HepG2 (cell line): Measurements from ENCODE around the gene POLR3E. TPM values are rescaled to one million over a fixed set of nuclear protein-coding genes. Genes with fewer than 3 reads are reported as not detected.
"Not testable (repeated sequence)": the region's sequence is repeated elsewhere in the genome, so short reads cannot be mapped to it uniquely, and the experiment has no call there.

Experiments used
- ARNT2 ChIP-seq: sonication (generic); formaldehyde crosslinking; IDR thresholded peaks from 2 replicates; pipeline ENCODE4 v1.8.0; 2022; ENCODE audit warnings: mild to moderate bottlenecking, low read depth, missing genetic modification reagents, moderate library complexity
- CC2D1A ChIP-seq: sonication (generic); formaldehyde crosslinking; IDR thresholded peaks from 2 replicates; pipeline ENCODE4 v1.8.1; 2023; ENCODE audit warnings: mild to moderate bottlenecking, missing genetic modification reagents
- CREB1 ChIP-seq, 2 experiments: fragments of 450-650 bp in 1 of 2; IDR thresholded peaks; 2 replicates each; pipeline ENCODE4 v1.6.1; 2016 to 2017; ENCODE audit warnings: control low read depth in 1 of 2, mild to moderate bottlenecking in 1 of 2, missing compliant biosample characterization in 1 of 2, missing genetic modification characterization in 1 of 2
- ELF3 ChIP-seq: IDR thresholded peaks from 2 replicates; pipeline ENCODE4 v1.6.1; 2016; ENCODE audit warnings: missing genetic modification reagents, missing compliant biosample characterization
- FOSL1 ChIP-seq: sonication (generic); formaldehyde crosslinking; IDR thresholded peaks from 2 replicates; pipeline ENCODE4 v1.9.0; 2021; ENCODE audit warnings: missing genetic modification reagents, borderline replicate concordance
- FOXA3 ChIP-seq: IDR thresholded peaks from 2 replicates; pipeline ENCODE4 v1.6.1; 2016; ENCODE audit warnings: missing genetic modification reagents, missing compliant biosample characterization
- GLI4 ChIP-seq: sonication (generic); formaldehyde crosslinking; IDR thresholded peaks from 2 replicates; pipeline ENCODE4 v1.5.1; 2020; ENCODE audit warnings: missing genetic modification reagents, mild to moderate bottlenecking, moderate library complexity, borderline replicate concordance
- MED1 ChIP-seq: sonication (generic); formaldehyde crosslinking; IDR thresholded peaks from 2 replicates; pipeline ENCODE4 v1.4.0; 2020; ENCODE audit warnings: missing genetic modification reagents
- NR2F6 ChIP-seq, 2 experiments: IDR thresholded peaks; 2 replicates each; pipeline ENCODE4 v1.6.1; 2016; ENCODE audit warnings: antibody characterized with exemption in 1 of 2, mild to moderate bottlenecking in 1 of 2
- PRPF4 ChIP-seq: fragments of 200-400 bp; formaldehyde crosslinking; IDR thresholded peaks from 2 replicates; pipeline ENCODE4 v1.6.1; 2016; ENCODE audit warnings: low read length, low read depth; ENCODE audit not compliant: poor library complexity, severe bottlenecking
- SAP130 ChIP-seq: IDR thresholded peaks from 2 replicates; pipeline ENCODE4 v1.6.1; 2016; ENCODE audit warnings: low read depth
- SMARCC2 ChIP-seq: fragments of 450-650 bp; IDR thresholded peaks from 2 replicates; pipeline ENCODE4 v1.6.1; 2017; ENCODE audit warnings: antibody characterized with exemption, mild to moderate bottlenecking
- SOX13 ChIP-seq, 3 experiments: fragments of 450-650 bp in 1 of 3; sonication (generic) in 1 of 3; formaldehyde crosslinking in 1 of 3; IDR thresholded peaks in 2 of 3; conservative IDR thresholded peaks in 1 of 3; 2 replicates each; pipeline versions ENCODE4 v1.5.0 to v1.6.1; 2016 to 2020; ENCODE audit warnings: antibody characterized with exemption in 1 of 3, mild to moderate bottlenecking in 1 of 3, missing compliant biosample characterization in 1 of 3, missing genetic modification reagents in 1 of 3, moderate library complexity in 1 of 3
- TBX2 ChIP-seq: sonication (generic); formaldehyde crosslinking; IDR thresholded peaks from 2 replicates; pipeline ENCODE4 v1.5.0; 2020; ENCODE audit warnings: missing genetic modification reagents, mild to moderate bottlenecking, borderline replicate concordance
- ZFP41 ChIP-seq: sonication (generic); formaldehyde crosslinking; IDR thresholded peaks from 2 replicates; pipeline ENCODE4 v1.4.0; 2020; ENCODE audit warnings: mild to moderate bottlenecking, missing genetic modification reagents, borderline replicate concordance
- ZMYM4 ChIP-seq: sonication (generic); formaldehyde crosslinking; IDR thresholded peaks from 2 replicates; pipeline ENCODE4 v1.8.1; 2023; ENCODE audit warnings: mild to moderate bottlenecking, missing genetic modification reagents
- ZNF121 ChIP-seq: sonication (generic); formaldehyde crosslinking; IDR thresholded peaks from 2 replicates; pipeline ENCODE4 v1.5.0; 2020; ENCODE audit warnings: mild to moderate bottlenecking, missing genetic modification reagents
- ZNF772 ChIP-seq: sonication (generic); formaldehyde crosslinking; IDR thresholded peaks from 2 replicates; pipeline ENCODE4 v1.5.0; 2020; ENCODE audit warnings: mild to moderate bottlenecking, missing genetic modification reagents
- polyA plus RNA-seq, 8 experiments: library from polyadenylated mRNA; depleted of rRNA in 3 of 8; stranded (reverse) in 7 of 8; unstranded in 1 of 8; fragments of >200 nt; fragmentation: Illumina TruSeq in 4 of 8; extraction: Trizol in 4 of 8; gene quantifications; 2 replicates each; pipeline versions ENCODE4 v1.2.1 to v1.2.3, GENCODE V29; 2011 to 2016; ENCODE audit warnings: low read depth in 4 of 8, missing spikeins in 1 of 8, mixed read lengths in 1 of 8; ENCODE audit not compliant: insufficient read depth in 1 of 8
- total RNA-seq, 5 experiments: library from RNA; depleted of rRNA; stranded (reverse); fragments of >200 nt; fragmentation: Illumina TruSeq; extraction: Trizol; gene quantifications; 2 replicates each; pipeline ENCODE4 v1.2.3, GENCODE V29; 2016; ENCODE audit warnings: low read depth in 1 of 5
- TF ChIP-seq, protein P1 (sequence below): sonication (generic); formaldehyde crosslinking; IDR thresholded peaks from 2 replicates; pipeline ENCODE4 v1.4.0; 2020; ENCODE audit warnings: mild to moderate bottlenecking, missing genetic modification reagents, borderline replicate concordance
- TF ChIP-seq, protein P2 (sequence below): sonication (generic); formaldehyde crosslinking; IDR thresholded peaks from 2 replicates; pipeline ENCODE4 v1.4.0; 2020; ENCODE audit warnings: missing genetic modification reagents

POLR3E gene
- total and polyA plus RNA-seq, 2 of the 13 experiments (the other 11 are each of a cell fraction or from before 2014, with no cell fraction given), result 135 to 262 TPM

DNA sequence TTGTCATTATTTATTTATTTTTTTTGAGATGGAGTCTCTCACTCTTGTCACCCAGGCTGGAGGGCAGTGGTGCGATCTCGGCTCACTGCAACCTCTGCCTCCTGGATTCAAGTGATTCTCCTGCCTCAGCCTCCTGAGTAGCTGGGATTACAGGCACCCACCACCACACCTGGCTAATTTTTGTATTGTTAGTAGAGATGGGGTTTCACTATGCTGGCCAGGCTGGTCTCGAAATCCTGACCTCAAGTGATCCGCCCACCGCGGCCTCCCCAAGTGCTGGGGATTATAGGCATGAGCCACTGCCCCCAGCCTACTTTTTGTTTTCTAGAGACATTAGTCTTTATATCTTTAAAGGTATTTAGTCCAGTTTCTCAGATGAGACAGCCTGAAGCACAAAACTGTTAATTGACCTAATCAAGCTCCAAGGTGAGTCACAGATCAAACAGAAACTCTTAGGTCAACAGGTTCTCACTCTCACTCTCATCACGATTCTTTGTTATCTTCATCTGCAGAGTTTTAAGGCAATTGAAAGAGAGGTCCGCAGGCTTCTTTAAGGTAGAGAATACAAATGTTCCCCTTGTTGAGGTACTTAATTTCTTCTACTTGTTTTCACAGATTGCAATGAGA, 71.1 kb downstream of the POLR3E start (continued):
- TF ChIP-seq ARNT2 (CRISPR knock-in tag), result 0 out of 2 replicates have a peak, but pooled peaks have one; percentile 29
- not testable (repeated sequence) for TF ChIP-seq SOX13 (IDR thresholded peaks at IDR 0.05); NR2F6 (CRISPR knock-in tag; IDR thresholded peaks at IDR 0.05); CREB1 (IDR thresholded peaks at IDR 0.05)
- peak in 1 of 2 experiments; percentile 47; a peak in 1 of 4 replicates for TF ChIP-seq SOX13 (CRISPR knock-in tag; conservative IDR thresholded peaks at IDR 0.05 in 1 of 2, IDR thresholded peaks at IDR 0.05 in 1 of 2)
- peak; percentile 45 for TF ChIP-seq PRPF4
- TF ChIP-seq NR2F6 (IDR thresholded peaks at IDR 0.05), result 0 out of 2 replicates have a peak, but pooled peaks have one; percentile 22
- TF ChIP-seq, protein P1, sequence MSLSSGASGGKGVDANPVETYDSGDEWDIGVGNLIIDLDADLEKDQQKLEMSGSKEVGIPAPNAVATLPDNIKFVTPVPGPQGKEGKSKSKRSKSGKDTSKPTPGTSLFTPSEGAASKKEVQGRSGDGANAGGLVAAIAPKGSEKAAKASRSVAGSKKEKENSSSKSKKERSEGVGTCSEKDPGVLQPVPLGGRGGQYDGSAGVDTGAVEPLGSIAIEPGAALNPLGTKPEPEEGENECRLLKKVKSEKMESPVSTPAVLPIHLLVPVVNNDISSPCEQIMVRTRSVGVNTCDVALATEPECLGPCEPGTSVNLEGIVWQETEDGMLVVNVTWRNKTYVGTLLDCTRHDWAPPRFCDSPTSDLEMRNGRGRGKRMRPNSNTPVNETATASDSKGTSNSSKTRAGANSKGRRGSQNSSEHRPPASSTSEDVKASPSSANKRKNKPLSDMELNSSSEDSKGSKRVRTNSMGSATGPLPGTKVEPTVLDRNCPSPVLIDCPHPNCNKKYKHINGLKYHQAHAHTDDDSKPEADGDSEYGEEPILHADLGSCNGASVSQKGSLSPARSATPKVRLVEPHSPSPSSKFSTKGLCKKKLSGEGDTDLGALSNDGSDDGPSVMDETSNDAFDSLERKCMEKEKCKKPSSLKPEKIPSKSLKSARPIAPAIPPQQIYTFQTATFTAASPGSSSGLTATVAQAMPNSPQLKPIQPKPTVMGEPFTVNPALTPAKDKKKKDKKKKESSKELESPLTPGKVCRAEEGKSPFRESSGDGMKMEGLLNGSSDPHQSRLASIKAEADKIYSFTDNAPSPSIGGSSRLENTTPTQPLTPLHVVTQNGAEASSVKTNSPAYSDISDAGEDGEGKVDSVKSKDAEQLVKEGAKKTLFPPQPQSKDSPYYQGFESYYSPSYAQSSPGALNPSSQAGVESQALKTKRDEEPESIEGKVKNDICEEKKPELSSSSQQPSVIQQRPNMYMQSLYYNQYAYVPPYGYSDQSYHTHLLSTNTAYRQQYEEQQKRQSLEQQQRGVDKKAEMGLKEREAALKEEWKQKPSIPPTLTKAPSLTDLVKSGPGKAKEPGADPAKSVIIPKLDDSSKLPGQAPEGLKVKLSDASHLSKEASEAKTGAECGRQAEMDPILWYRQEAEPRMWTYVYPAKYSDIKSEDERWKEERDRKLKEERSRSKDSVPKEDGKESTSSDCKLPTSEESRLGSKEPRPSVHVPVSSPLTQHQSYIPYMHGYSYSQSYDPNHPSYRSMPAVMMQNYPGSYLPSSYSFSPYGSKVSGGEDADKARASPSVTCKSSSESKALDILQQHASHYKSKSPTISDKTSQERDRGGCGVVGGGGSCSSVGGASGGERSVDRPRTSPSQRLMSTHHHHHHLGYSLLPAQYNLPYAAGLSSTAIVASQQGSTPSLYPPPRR (CRISPR knock-in tag), result 0 out of 2 replicates have a peak, but pooled peaks have one; percentile 10
- peak; percentile 43; the same call in 1 of the 2 replicates for TF ChIP-seq CREB1 (CRISPR knock-in tag; IDR thresholded peaks at IDR 0.05)
- 0 out of 2 replicates have a peak, but pooled peaks have one; percentile 17 for TF ChIP-seq ZMYM4 (CRISPR knock-in tag)
- TF ChIP-seq MED1 (CRISPR knock-in tag), result 0 out of 2 replicates have a peak, but pooled peaks have one; percentile 8
- TF ChIP-seq ZNF121, result peak; percentile 93
- TF ChIP-seq, protein P2, sequence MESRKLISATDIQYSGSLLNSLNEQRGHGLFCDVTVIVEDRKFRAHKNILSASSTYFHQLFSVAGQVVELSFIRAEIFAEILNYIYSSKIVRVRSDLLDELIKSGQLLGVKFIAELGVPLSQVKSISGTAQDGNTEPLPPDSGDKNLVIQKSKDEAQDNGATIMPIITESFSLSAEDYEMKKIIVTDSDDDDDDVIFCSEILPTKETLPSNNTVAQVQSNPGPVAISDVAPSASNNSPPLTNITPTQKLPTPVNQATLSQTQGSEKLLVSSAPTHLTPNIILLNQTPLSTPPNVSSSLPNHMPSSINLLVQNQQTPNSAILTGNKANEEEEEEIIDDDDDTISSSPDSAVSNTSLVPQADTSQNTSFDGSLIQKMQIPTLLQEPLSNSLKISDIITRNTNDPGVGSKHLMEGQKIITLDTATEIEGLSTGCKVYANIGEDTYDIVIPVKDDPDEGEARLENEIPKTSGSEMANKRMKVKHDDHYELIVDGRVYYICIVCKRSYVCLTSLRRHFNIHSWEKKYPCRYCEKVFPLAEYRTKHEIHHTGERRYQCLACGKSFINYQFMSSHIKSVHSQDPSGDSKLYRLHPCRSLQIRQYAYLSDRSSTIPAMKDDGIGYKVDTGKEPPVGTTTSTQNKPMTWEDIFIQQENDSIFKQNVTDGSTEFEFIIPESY (CRISPR knock-in tag), result 0 out of 2 replicates have a peak, but pooled peaks have one; percentile 49
- TF ChIP-seq ZNF772 (CRISPR knock-in tag), result 0 out of 2 replicates have a peak, but pooled peaks have one; percentile 13
- TF ChIP-seq ZFP41 (CRISPR knock-in tag), result 0 out of 2 replicates have a peak, but pooled peaks have one; percentile 29
- peak; percentile 43 for TF ChIP-seq SAP130 (CRISPR knock-in tag)
- TF ChIP-seq TBX2, result peak; percentile 57; the same call in 1 of the 2 replicates
- 0 out of 2 replicates have a peak, but pooled peaks have one; percentile 65 for TF ChIP-seq CC2D1A (CRISPR knock-in tag)
- TF ChIP-seq GLI4 (CRISPR knock-in tag), result 0 out of 2 replicates have a peak, but pooled peaks have one; percentile 29
- peak; percentile 76; the same call in 1 of the 2 replicates for TF ChIP-seq FOSL1 (CRISPR knock-in tag)
- TF ChIP-seq SMARCC2, result peak; percentile 44; the same call in 1 of the 2 replicates
- TF ChIP-seq FOXA3 (CRISPR knock-in tag), result peak; percentile 53
- 0 out of 2 replicates have a peak, but pooled peaks have one; percentile 4 for TF ChIP-seq ELF3 (CRISPR knock-in tag)
